Measurements from ENCODE around the gene LRRC74A. TPM values are rescaled to one million over a fixed set of nuclear protein-coding genes. Genes with fewer than 3 reads are reported as not detected.

The LRRC74A gene
- total RNA-seq, 1 donor from 2014 or later = not detected

GRCh38 chr14:76793324-76793723 is 32.9 kb upstream of the LRRC74A start:
- H3K4me1 Mint-ChIP-seq (ENCODE audit: unreplicated experiment) = no peaks in the 10 kb centered on the region
- no peak overlapping the region for H3K27ac Mint-ChIP-seq
- no peaks in the 10 kb centered on the region for H3K27me3 Mint-ChIP-seq
- TF ChIP-seq CTCF (conservative IDR thresholded peaks at IDR 0.05) = no peak
- H3K36me3 Mint-ChIP-seq = peaks cover 29% of the 10 kb centered on the region
- H3K4me3 Mint-ChIP-seq = no peak overlapping the region
- no peaks in the 10 kb centered on the region for H3K9me3 Mint-ChIP-seq
- no peak for DNase-seq (ENCODE audit: extremely low spot score, unreplicated experiment)

GRCh38 chr14:76793956-76794355 is 32.3 kb upstream of the LRRC74A start:
- Mint-ChIP-seq H3K27me3 (no peaks in the 10 kb centered on the region), H3K36me3 (peaks cover 25% of the 10 kb centered on the region), H3K4me1 (ENCODE audit: unreplicated experiment) (no peaks in the 10 kb centered on the region), H3K4me3 (no peak overlapping the region), H3K27ac (no peak overlapping the region), H3K9me3 (no peaks in the 10 kb centered on the region)
- DNase-seq (ENCODE audit: extremely low spot score, unreplicated experiment) = no peak
- TF ChIP-seq CTCF (conservative IDR thresholded peaks at IDR 0.05) = no peak

GRCh38 chr14:76806446-76806845 is 19.8 kb upstream of the LRRC74A start:
- H3K36me3 Mint-ChIP-seq = peaks cover 42% of the 10 kb centered on the region
- no peak for TF ChIP-seq CTCF (conservative IDR thresholded peaks at IDR 0.05)
- H3K27me3 Mint-ChIP-seq = no peaks in the 10 kb centered on the region

GRCh38 chr14:76808011-76808410 is 18.2 kb upstream of the LRRC74A start:
- Mint-ChIP-seq H3K27me3 (no peaks in the 10 kb centered on the region), H3K27ac (no peak overlapping the region), H3K9me3 (no peaks in the 10 kb centered on the region), H3K4me3 (no peak overlapping the region), H3K4me1 (ENCODE audit: unreplicated experiment) (peaks cover 20% of the 10 kb centered on the region), H3K36me3 (peaks cover 30% of the 10 kb centered on the region)
- TF ChIP-seq CTCF (conservative IDR thresholded peaks at IDR 0.05) = no peak
- no peak for DNase-seq (ENCODE audit: extremely low spot score, unreplicated experiment)

More at GRCh38 chr14:76806446-76806845, 19.8 kb upstream of the LRRC74A start:
- no peak overlapping the region for H3K4me3 Mint-ChIP-seq
- H3K4me1 Mint-ChIP-seq (ENCODE audit: unreplicated experiment) = peaks cover 18% of the 10 kb centered on the region
- H3K27ac Mint-ChIP-seq = no peak overlapping the region
- no peak for DNase-seq (ENCODE audit: extremely low spot score, unreplicated experiment)
- no peaks in the 10 kb centered on the region for H3K9me3 Mint-ChIP-seq

- no peak for TF ChIP-seq CTCF (conservative IDR thresholded peaks at IDR 0.05)
- no peak for DNase-seq (ENCODE audit: extremely low spot score, unreplicated experiment)
- no peak overlapping the region for H3K4me3 Mint-ChIP-seq
- no peaks in the 10 kb centered on the region for H3K9me3 Mint-ChIP-seq
- no peak overlapping the region for H3K27ac Mint-ChIP-seq
- H3K27me3 Mint-ChIP-seq = no peaks in the 10 kb centered on the region
- peaks cover 20% of the 10 kb centered on the region for H3K36me3 Mint-ChIP-seq
- peaks cover 23% of the 10 kb centered on the region for H3K4me1 Mint-ChIP-seq (ENCODE audit: unreplicated experiment)
Measured at GRCh38 chr14:76808990-76809389, 17.2 kb upstream of the LRRC74A start.

GRCh38 chr14:76810525-76810924 is 15.7 kb upstream of the LRRC74A start:
- H3K9me3 Mint-ChIP-seq = no peaks in the 10 kb centered on the region
- DNase-seq (ENCODE audit: extremely low spot score, unreplicated experiment) = no peak
- no peaks in the 10 kb centered on the region for H3K27me3 Mint-ChIP-seq
- H3K27ac Mint-ChIP-seq = peak overlapping the region; percentile 92
- H3K4me1 Mint-ChIP-seq (ENCODE audit: unreplicated experiment) = peaks cover 23% of the 10 kb centered on the region
- no peak for TF ChIP-seq CTCF (conservative IDR thresholded peaks at IDR 0.05)
- peak overlapping the region; percentile 97 for H3K4me3 Mint-ChIP-seq
- H3K36me3 Mint-ChIP-seq = peaks cover 13% of the 10 kb centered on the region

All from type B pancreatic cell (in vitro differentiated cells).